ENCODE data around the gene DGKQ.
"Not testable (repeated sequence)": the region's sequence is repeated elsewhere in the genome, so short reads cannot be mapped to it uniquely, and the experiment has no call there.

The DGKQ gene

DNA sequence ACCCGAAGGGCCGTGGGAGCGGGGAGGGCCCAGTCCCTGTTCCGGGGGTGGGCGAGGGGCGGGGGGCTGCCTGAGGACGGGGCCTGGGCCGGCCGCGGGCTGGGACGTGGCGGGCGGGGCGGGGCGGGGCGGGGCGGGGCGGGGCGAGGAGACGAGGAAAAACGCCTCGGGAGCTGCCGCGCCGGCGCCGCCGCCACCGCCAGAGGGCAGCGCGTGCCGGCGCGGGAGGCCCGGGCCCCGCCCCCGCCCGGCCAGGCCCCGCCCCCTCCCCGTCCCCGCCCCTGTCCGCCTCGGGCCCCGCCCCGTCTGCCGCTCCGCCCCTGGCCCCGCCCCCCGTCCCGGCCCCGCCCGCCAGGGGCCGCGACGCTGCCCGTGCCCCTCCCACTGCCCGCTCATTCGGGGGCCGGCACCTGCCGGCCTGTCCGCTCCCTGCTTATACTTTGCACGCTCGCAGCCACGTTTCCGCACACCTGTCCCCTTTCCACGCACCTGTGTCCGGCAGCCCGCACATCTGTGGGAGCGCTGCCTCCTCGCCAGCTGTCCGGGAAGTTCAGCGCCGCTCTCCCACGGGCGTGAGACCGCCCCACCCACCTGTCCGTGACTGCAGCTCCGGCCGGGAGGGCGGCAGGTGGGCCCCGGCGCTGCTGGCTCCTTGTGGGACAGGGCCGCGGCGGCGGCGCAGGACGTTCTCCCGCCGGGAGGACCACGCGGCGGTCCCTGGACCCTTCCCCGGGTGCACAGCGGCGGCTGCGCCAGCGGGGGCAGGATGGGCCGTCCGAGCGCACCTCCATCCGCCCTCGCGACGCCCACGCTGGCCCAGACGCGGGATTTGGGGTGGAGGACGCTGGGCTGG, 36.4 kb upstream of the DGKQ start:
- peak; percentile 78 for DNase-seq

DNA sequence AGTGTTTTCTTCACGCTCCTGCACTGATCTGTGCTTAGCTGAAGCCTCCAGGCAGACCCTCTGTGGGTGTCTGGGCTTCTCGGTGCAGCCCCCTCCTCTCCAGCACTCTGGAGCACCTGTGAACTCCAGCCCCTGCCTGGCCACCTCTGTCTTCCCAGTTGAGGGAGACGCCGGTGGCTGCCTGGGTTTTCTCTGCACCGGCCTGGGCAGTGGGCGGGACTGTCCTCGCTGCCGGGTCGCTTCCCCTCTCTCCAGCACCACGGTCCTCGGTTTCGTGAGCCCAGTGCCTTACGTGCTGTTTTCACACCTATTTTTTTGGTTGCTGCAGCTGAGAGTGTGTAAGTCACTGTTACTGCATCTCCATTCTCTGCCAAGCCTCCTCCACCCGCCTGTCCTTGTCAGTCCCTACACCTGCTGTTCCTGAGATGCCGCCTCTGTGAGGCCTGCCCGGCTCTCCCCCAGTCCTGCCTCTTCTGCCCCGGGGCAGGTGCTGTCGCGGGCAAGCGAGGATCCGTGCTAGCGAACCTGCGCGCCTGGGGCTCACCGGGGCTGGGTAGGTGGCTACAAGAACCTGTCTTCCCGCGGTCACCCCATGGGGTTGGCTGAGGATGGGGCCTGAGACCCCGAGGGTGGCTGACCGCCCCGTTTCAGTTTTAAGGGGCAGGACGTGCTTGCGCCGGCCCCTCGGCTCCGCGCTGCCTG, 35.6 kb upstream of the DGKQ start:
- no peak for DNase-seq

DNA sequence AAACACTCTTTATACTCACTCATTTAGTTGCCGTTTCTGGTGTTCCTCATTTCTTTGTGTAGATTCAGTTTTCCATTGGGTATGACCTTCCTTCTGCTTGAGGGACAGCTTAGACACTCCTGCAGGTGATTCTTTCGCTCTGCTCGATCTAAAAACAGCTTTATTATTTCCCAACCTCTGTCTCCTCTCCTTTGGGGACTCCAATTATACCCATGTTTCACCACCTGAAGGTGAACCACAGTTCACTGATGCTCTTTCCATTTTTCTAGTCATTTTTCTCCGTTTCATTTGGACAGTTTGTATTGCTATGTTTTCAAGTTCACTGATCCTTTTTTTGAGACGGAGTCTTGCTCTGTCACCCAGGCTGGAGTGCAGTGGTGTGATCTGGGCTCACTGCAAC, 33.5 kb upstream of the DGKQ start:
- no peak for DNase-seq

DNA sequence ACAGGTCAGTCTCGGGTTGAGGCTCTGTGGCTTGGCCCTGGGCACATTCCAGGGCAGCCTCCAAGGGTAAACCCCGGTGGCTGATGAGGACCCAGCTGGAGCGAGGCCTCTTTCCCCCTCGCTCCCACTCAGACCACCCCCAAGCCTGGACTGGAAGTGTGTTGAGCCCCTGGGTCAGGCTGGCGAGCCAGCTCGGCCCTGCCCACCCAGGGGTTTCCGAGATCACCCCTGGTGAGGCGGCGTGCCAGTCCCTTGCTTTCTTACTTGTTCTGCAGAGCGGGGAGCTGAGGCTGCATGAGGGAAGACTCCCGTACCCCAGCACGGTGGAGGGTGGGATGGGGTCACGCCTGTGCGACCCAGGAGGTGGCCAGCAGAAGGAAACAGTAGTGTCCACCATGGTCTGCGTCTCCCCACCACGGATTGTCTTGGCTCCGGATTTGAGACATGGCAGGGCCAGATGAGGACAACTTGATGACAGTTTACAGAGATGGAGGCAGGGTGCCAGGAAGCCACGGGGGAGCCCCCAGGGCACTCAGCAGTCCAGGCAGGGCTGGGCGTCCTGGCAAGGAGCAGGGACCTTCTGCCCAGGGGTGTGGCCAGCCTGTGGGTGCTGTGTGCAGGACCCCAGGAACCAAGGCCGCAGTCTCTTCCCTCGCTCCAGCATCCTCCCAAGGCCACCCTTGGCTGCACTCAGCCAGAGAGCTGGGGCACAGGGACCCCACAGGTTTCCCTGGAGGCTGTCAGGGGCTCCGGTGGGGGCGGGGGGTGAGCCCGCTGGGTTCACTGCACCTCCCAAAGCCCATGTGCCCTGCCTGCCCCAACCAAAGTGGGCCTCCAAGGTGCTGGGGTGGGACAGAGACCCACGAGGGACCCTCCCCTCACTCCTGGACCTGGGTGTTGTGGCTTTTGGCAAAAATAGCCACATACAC, 31.5 kb upstream of the DGKQ start:
- no peak for DNase-seq

DNA sequence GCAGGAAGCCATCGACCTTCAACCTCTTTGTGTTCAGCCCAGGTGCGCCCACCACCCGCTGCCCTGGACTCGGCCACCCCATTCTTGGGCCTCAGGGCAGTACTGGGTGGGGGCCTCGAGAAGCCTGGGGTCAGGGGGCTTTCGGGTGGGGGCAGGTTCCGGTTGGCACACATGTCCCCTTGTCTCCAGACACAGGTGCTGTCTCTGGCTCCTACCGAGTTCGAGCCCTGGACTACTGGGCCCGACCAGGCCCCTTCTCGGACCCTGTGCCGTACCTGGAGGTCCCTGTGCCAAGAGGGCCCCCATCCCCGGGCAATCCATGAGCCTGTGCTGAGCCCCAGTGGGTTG, 30.7 kb upstream of the DGKQ start:
- DNase-seq = no peak

DNA sequence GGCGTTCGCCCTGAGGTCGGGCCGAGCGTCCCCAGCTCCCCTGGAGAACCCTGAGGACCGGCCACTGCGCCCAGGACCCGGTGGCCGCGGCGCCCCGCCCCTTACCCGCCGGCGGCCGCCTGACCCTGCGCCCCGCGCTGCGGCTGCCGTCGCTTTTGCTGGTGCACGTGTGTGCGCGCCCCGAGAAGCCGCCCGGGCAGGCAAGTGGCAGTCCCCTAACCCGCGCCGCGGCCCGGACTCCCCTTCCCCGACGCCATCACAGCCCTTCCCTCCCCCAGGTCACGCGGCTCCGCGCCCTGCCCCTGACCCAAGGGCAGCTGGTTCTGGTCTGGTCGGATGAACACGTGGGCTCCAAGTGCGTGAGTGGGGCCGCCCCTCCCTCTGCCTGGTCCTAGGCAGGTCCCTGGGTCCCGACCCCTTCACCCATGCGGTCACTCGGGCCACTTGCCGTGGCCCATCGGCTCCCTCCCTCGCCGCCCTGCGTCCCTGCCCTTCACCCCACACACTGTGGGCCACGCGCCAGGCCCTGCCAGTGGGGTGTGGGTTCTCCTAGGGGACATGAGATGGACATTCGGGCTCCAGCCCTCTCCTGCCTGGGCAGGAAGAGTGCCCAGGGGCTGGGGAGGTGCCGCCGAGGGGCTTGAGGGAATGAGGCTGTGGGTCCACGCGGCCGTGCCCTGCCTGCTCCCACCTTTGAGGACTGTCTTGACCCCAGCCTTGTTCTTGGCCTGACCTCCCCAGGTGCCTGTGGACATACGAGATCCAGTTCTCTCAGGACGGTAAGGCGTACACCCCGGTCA, 30.1 kb upstream of the DGKQ start:
- no peak for DNase-seq

DNA sequence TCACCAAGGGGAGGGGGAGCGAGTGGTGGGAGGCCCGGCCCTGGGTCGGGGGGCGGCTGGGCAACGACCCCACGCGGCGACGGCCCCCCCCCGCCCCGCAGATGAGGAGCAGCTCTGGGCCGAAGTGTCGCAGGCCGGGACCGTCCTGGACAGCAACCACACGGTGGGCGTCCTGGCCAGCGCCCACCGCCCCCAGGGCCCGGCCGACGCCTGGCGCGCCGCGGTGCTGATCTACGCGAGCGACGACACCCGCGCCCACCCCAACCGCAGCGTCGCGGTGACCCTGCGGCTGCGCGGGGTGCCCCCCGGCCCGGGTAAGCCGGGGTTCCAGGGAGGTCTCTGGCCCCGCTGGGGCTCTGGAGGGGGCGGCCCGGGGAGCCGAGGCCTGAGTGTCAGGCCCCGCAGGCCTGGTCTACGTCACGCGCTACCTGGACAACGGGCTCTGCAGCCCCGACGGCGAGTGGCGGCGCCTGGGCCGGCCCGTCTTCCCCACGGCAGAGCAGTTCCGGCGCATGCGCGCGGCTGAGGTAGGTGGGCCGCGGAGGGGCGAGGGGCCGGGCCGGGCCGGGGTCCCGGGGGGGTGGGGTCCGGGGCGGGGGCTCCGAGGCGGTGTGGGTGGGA, 29.4 kb upstream of the DGKQ start:
- DNase-seq = no peak

DNA sequence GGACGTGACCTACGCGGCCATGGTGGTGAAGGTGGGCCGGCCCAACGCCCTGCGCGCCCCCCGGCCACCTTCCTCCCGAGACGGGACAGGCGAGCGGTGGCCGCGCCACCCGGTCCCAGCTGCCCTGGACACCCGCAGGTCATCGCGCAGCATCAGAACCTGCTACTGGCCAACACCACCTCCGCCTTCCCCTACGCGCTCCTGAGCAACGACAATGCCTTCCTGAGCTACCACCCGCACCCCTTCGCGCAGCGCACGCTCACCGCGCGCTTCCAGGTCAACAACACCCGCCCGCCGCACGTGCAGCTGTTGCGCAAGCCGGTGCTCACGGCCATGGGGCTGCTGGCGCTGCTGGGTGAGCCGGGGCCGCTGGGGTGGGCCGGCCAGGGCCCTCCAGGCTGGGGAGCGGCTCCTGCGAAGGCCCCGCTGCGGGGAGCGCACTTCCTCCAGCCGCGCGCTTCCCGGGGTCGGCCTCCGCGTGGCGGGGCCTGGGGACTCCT, 28.8 kb upstream of the DGKQ start:
- peak; percentile 63 for DNase-seq

DNA sequence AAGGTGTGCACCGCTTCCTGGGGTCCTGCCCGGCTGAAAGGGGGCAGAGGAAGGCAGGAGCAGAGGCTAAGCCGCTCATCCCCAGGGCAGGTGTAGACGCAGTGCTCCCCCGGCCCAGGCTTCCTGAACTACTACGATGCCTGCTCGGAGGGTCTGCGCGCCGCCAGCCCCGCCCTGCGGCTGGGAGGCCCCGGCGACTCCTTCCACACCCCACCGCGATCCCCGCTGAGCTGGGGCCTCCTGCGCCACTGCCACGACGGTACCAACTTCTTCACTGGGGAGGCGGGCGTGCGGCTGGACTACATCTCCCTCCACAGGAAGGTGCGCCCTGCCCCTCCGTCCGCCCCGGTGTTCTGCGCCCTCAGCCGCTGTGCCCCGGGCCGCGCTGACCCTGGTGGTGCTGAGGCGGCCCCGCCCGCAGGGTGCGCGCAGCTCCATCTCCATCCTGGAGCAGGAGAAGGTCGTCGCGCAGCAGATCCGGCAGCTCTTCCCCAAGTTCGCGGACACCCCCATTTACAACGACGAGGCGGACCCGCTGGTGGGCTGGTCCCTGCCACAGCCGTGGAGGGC, 28.3 kb upstream of the DGKQ start:
- no peak for DNase-seq

DNA sequence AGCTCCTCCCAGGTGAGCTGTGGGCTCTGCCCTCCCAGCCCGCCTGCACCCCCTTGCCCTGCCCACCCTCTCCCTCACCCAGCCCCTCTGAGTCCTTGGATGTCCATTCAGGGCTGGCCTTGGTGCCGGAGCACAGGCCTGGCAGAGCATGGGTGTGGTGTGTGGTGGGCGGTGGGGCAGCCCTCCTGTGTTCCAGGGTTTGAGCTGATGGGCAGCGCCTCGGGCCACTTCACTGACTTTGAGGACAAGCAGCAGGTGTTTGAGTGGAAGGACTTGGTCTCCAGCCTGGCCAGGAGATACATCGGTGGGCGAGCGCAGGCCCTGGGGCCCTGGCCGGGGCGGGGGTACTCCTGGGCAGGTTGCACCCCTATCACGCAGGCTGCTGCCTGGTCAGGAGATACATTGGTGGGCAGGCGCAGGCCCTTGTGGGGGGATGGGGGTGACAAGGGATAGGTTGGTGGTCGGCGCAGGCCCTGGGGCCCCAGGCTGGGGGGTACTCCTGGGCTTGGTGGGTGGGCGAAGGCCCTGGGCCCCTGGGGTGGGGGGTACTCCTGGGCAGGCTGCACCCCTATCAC, 27.4 kb upstream of the DGKQ start:
- no peak for DNase-seq

DNA sequence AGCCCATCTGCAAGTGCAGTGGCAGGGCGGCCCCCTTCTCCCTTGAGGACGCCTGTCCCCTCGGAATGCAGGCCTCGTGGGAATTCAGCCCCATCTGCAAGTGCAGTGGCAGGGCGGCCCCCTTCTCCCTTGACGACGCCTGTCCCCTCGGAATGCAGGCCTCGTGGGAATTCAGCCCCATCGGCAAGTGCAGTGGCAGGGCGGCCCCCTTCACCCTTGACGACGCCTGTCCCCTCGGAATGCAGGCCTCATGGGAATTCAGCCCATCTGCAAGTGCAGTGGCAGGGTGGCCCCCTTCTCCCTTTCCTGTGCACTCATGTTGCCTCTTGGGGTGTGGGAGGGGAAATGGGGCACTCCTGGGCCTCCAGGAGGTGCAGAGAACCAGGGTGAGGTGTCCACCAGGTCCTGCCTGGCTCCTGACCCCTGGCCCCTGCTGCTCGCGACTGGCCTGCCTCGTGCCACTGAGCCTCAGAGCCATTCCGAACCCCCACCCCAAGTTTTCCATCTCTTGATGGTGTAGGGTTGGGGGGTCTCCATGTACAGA, 26.6 kb upstream of the DGKQ start:
- DNase-seq = no peak

DNA sequence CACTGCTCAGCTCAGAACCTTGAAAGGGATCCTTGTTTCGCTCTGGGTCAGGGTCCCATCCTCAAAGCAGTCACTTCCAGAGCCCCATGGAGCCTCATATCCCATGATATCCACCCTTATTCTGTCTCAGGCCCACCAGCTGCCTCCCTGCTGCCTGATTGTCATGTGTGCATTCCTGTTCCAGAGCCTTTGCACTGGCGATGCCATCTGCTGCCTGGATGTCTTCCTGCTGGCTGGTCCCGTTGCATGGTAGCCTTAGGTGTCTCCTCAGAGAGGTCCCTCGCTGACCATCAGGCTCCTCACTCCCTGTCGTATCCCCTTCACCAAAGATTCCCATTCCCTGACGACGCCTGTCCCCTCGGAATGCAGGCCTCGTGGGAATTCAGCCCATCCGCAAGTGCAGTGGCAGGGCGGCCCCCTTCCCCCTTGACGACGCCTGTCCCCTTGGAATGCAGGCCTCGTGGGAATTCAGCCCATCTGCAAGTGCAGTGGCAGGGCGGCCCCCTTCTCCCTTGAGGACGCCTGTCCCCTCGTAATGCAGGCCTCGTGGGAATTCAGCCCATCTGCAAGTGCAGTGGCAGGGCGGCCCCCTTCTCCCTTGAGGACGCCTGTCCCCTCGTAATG, 26.0 kb upstream of the DGKQ start:
- not testable (repeated sequence) for DNase-seq

DNA sequence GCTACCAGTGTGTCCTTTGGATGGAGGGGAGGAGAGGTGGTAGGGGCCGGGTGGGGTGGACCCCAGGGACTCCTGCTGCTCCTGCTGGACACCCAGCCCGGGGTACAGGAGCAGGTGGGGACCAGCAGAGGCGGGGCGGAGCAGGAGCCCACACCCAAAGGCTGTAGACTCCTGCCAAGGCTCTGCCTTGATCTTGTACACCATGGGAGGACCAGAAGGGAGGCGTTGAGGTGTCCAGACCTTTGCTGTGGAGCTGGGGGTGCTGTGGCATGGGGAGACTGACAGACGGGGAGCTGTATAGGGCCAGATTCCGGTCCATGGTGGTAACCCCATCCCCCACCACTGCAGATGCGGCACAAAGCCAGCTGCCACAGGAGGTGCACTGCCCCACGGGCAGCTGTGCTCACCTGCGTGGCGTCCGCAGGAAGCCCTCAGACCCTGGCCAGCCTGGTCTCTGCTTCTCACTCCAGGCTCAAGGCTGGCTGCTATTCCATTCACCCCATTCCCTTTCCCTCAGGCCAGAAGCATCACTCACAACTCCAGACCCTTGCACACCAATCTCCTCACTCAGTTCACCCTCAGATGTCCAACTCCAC, 24.8 kb upstream of the DGKQ start:
- DNase-seq = no peak

DNA sequence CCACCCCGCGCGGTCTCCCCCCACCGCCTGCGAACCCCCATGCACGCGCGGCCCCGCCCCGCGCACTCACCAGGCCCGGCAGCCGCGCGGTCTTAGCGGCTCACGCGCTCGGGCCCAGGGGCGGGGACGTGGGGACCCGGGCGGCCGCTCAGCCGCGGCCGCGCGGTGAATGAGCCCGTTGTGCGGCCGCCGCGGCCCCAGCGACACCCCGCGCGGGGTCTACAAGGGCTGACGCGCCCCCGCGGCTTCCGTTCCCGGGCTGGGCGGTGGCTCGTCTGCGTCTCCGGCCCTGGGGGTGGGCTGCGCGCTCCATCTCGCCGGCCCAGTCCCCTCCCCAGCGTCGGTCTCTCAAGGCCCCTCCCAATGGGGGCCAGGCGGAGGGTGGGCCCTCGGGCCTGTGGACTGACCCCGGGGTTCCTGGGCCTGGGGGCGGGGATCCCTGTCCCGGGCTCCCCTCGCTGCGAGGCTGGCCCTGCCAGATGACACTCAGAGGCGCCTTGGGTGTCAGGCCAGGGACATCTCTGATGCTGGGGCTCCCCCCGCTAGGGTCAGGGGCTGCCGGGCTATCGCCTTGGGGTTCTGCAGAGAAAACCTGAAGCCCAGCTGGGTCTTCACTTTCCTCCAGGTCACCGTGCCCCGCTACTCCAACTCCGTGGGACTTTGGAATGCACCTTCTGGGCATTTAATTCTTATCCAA, 24.2 kb upstream of the DGKQ start:
- DNase-seq = peak; percentile 48

DNA sequence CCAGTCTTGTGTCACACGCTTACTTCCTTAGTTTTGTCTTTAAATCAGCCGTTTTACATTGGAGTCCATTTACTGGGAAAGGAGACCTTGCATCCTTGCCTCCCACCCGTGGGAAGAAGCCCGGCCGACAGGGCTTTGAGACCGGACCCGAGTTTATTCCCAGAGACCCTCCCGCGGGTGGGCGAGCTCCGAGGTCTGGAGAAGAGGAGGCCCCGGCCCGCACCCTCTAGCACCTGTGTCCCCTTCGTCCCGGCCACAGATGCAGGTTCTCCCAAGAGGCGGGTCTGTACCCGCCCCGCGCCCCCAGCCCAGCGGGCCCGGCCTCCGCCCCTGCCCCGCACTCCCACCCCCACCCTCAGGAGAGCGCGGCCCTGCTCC, 23.6 kb upstream of the DGKQ start:
- peak; percentile 18 for DNase-seq

DNA sequence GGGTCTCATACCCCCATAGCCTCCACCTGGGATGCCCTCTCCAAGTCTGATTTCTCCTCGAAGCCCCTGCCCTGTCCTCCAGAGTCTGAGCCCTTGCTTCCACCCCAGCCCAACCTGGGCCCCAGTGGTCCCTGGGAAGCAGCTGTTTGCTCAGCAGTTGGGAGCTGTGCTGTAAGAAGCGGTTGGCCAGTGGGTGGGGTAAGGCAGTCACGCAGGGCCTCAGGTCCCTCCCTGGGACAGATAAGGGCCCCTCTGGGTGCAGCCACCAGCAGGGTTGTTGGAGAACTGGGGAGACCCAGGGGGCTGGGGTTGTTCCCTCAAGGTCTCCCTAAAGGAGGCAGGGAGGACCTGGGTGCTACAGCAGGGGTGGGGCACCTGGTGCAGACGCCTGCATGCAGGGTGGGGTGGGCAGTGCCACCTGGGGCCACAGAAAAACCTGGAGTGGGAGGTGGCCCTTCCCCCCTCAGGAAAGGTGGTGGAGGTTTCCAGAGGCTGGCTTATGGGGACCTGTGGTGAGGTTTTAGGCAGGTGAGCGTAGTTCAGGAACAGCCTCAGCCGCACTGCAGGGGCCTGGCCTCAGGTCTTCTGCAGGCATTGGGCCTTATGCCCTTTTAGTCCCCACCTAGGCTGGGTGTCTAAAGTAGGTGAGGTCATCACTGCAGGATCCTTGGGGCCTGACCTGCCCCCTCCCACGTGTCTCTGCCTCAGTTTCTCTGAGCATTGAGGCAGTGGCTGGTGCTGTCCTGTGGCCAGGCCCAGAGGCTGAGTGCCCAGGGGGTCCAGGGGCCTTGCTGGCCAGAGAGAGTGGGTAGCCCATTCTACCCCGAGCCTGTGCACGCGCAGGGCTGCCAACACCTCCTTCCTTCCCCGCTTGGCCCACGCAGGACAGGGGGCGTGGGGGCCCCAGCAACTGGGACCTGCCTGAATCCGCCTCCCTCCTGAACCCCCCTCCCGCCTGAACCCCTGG, 22.9 kb upstream of the DGKQ start:
- DNase-seq = no peak

DNA sequence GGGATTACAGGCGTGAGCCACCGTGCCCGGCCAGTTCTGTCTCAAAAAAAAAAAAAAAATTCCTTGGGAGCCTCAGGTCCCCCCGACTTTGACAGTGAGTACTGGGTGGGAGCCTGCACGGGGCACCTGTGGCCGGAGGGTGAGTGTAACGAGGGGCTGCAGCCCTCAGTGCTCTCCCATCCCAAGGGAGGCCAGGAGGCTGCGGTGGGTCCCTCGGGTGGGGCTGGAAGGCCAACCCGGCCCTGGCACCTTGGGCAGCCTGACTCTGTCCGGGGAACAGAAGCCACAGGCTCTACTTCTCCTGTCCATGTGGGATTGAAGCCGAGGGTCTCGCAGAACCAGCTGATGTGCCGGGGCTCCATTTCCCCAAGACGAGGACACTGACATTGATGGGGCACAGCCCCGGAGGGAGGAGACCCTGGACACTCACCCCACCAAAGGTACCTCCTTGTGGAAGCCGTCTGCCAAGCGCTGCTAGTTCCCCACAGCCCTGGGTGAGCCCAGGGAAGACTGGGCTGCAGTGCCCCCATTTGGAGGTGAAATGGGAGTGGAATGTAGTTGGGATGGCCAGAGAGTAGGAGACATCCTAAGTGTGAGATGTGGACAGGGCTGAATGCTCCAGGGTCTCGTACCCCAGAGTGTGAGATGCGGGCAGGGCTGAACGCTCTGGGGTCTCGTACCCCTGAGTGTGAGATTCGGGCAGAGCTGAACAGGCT, 22.1 kb upstream of the DGKQ start:
- no peak for DNase-seq

Measured in retina (tissue), 1 donor.